ENCODE results near the gene EIF3A.

Gene EIF3A

DNA sequence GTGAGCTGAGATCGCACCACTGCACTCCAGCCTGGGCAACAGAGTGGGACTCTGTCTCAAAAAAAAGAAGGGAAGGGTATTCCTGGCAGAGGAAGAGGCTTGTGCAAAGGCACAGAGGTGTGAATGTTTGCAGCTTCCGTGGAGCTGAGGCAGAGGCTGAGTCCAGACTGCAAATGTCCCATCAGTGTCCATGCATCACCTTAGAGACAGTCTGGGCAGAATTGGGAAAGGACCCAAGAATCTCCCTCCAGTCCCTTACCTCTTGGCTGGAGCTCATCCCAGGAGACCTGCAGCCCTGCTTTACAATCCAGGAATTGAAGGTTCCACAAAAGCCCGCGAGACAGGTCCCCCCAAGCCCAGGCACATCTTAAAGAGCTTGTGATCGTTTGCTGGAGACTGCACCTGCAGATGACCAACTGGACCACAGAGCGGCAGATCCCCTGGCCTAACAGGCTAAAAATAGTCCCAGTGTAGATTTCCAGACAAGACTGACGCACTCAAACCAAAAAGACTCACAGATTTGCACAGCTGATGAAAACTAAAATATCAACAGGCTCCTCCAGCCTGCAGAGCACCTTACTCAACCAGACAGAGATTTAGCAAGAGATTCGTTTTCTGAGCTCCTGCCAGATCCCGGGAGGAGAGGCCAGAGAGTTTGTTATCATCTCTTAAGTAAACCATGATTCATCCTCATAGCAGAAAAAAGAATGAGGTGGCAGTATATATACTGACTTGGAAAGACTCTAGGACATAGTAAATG, 74.0 kb downstream of the EIF3A start:
- DNase-seq (ENCODE audit: low read depth), result no peak

DNA sequence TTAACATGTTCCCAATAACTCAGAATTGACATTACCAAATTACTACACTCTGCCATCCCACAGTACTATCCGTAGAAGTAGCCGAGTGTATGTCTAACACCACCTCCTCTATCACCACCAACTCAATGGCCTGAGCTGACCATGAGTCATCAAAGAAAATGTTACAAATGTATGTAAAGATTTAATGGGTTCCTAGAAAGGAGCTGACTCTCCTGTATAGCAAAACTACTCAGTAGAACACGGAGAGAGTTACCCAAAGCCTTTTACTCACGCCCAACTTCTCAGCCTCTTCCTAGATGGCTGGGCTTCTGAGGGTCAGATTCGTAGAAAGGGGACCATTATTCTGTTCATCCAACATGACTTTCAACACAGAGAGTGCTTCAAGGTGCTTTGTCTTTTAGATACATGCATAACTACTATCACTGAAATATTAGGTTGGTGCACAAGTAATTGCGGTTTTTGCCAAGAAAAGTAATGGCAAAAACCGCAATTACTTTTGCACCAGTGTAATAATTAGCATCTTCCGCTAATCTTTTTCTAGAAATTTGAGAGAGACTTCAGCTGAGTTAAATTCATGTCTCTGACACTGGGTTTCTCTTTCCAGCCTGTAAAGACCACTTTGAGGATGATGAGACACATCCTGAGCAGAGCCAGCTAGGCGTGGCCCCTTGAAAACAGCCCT, 75.1 kb downstream of the EIF3A start:
- no peak for DNase-seq (ENCODE audit: low read depth)

DNA sequence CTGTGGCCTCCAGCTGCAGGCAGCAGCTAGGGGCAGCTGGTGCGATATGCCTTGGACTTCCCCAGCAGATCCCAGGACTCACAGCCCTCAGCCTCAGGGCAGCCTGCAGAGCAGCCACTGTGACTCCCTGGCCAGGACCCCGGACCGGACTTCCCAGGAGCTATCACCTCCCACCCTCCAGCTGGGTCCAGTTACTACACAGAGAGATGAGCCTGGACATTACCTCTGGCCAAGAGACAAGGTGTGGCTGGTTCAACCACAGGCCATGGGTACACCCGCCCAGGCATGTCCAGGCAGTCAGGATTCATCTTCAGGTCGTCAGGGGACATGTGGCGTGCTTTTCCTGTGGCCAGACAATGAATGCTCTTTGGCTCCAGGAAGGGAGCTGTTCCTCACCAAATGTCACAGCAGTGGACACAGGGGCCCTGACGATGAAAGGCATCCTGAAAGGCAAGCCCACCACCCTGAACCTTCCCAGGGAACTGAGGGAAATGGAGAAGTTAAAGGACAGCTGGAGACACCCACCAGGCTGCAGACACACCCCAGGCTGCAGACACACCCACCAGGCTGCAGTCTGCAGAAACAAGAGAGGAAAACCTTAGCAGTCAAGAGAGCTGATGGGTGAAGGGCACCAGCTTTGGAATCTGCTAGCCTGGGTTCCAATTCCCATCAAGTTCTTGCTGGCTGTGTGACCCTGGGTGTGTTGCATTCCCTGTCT, 76.9 kb downstream of the EIF3A start:
- DNase-seq (ENCODE audit: low read depth), result no peak

DNA sequence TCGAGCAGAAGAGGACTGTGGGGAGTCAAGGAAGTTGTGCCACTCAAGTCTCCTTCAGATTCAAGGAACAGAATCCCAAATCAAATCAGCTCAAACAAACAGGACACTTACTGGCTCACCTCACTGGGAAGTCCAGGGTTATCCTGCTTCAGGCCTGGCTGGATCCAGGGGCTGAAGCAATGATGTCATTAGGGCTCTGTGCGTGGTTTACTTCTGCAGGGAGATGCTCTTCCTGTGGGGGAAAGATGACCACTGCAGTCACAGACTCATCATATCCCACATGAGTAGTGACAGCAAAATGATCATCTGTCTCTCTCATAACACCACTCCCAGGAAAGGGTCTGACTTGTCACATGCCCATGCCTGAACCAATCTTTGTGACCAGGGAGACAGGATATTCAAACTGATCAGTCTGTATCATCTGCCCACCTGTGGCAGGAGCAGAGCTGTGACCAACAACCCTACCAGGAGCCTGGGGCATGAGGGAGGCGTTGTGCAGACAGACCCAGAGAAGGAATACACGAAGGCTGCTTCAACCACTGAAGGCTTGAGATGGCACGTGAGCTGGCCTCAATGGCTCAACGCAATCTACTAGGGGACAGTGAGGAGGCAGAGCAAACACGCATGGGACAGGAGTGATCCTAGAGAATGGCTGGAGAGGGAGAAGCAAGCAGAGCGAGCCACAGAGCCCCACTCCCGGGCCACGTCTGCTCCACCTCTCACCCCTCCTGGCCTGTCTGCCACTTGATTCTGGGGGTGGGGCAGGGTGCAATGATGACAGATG, 78.7 kb downstream of the EIF3A start:
- DNase-seq (ENCODE audit: low read depth), result no peak

DNA sequence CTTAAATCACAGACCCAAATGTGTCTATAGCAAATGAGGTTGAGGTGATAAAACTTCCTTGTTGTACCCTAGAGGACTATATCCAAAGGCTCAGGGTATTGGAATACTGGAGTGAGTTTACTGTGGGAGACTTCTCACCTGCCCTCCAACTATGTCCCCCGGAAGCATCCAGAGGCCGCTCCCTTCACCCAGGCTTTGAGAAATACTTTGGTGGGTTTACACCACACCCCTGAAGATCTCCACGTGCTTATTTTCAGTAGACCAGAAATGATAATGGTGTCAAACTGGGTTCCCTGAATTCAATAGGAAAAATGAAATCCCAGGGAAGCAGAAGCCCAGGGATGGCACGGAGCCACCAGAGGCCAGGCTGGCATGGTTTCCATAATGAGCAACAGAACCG, 82.4 kb downstream of the EIF3A start:
- DNase-seq (ENCODE audit: low read depth), result no peak

DNA sequence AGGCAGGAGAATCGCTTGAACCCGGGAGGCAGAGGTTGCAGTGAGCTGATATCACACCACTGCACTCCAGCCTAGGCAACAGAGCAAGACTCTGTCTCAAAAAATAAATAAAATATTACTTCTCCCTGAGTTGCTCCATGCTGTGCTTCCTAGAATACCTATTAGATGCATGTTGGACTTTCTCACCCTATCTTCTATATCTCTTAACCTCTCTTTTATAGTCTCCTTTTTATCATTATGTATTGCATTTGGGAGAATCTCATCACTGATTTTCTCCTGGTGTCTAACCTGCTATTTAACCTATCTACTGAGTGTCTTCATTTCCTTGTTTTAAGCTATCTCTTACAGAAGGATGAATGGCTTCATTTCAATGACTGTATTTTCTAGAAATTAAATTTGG, 83.2 kb downstream of the EIF3A start:
- no peak for DNase-seq (ENCODE audit: low read depth)

DNA sequence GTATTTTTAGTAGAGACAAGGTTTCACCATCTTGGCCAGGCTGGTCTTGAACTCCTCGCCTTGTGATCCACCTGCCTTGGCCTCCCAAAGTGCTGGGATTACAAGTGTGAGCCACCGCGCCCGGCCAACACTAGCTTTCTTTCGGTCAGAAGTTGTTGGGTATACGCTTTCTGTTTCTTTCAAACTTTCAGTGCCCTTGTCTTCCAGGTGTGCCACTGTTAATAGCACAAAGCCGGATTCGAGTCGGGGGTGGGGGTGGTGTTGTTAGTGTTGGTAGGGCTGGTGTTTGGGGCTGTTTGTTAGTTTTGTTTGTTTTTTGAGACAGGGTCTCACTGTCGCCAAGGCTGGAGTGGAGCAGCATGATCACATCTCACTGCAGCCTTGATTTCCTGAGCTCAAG, 84.9 kb downstream of the EIF3A start:
- DNase-seq (ENCODE audit: low read depth), result no peak

DNA sequence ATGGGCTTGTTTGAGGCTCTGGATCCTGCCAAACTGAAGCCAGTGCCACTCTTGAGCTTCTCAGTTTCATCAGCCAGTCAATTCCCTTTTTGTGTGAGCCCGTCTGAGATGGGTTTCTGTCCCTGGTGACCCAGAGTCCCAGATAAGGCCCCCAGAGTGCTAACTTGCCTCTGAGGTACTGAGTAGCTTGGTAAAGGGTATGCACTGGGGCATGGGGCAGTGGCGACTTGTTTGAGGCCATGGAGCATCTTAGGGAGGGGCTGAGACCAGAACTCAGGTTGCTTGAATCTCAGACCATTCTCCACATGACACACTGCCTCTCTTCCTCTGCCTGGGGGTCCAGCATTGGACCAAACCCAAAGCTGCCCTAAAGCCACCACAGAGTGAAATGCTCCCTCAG, 86.3 kb downstream of the EIF3A start:
- DNase-seq (ENCODE audit: low read depth), result no peak

DNA sequence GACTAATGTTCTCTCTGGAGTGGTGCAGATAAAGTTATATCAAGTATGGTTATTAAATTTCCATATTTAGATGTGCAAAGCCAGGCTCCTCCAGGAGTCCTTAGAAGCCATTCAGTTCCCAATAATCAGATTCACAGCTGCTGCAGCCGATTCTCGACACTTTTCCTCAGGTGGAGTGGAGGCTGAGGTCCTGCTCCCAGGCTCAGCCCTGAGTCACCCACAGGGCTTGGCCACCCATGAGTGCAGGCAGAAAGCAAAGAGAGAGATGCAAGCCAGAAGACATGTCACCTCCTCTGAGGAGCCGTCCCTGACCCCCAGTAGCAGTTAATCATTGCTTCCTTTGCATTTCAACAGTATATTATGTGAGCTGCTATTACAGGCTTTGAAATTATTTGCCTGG, 87.4 kb downstream of the EIF3A start:
- DNase-seq (ENCODE audit: low read depth), result no peak

DNA sequence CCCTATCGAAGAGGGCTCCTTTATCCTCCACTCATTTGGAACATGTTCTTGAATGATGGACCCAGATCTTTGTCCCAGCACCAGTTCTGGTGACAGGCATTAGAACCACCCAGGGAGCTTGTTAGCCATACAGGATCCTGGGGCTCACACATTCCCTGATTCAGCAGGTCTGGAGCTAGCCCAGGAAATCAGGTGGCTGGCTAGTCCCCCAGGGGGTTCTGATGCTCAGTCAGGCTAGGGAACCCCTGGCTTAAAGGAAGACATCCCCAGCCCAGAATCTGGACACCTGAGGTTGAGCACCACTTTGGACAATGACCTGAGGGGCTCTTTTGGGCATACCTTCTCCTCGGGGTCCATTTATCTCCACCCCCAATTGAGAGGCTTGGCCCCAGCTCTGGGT, 88.1 kb downstream of the EIF3A start:
- no peak for DNase-seq (ENCODE audit: low read depth)

DNA sequence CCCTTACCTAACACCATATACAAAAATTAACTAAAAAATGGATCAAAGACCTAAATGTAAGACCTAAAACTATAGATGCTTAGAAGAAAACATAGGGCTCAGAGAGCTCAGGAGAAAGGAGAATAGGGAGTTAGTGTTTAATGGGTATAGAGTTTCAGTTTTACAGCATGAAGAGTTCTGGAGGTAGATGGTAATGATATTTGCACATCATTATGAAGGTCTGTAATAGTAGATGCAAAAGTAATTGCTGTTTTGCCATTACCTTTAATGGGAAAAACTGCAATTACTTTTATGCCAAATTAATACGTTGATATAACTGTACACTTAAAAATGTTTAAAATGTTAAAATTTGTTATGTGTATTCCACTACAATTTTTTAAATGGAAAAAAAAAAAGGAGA, 90.3 kb downstream of the EIF3A start:
- DNase-seq (ENCODE audit: low read depth), result no peak

DNA sequence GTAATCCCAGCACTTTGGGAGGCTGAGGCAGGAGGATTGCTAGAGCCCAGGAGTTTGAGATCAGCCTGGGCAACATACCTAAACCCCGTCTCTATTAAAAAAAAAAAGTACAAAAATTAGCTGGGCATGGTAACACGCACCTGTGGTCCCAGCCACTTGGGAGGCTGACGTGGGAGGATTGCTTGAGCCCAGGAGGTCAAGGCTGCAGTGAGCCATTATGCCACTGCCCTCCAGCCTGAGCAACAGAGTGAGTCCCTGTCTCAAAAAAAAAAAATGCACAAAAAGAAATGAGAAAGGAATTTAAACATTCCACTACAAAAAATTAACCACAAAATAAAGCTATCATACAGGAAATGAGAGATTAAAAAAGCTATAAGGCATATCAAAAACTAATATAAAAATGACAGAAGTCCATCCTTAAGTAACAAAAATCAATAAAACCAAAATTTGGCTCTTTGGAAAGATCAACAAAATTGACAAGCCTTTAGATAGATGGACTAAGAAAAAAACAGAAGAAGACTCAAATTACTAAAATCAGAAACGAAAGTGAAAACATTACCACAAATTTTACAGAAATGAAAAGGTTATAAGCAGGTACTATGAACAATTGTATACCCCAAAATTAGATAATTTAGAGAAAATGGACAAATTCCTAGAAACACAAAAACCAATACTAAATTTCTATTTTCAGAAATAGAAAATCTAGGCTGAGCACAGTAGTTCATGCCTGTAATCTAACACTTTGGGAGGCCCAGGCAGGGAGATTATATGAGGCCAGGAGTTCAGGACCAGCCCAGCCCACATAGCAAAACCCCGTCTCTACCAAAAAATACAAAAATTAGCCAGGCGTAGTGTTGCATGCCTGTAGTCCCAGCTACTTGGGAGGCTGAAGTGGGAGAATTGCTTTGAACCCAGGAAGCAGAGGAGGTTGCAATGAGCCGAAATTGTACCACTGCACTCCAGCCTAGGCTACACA, 93.5 kb downstream of the EIF3A start:
- no peak for DNase-seq (ENCODE audit: low read depth)

DNA sequence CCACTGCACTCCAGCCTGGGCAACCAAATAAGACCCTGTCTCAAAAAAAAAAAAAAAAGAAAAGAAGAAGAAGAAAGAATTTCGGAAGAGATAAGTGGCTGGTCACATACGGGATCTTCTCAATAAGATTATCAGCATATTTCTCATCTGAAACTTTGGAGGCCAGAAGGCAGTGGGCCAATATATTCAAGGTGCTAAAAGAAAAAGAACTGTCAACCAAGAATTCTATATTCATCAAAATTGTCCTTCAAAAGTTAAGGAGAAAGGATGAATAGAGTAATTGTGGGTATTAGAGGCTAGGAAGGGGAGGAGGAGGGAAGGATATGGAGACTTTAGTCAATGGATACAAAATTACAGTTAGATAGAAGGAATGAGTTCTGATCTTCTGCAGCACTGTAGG, 95.0 kb downstream of the EIF3A start:
- no peak for DNase-seq (ENCODE audit: low read depth)
